KOPT-K1 (cell line): Measurements from ENCODE around the gene LANCL1.

Experiments
- H3K27ac ChIP-seq: fragments of 200-600 bp; sonication (generic); 2 replicates; pipeline ENCODE4 v1.5.1; 2016; ENCODE audit warnings: antibody characterized with exemption, mild to moderate bottlenecking, low read depth, low read length; ENCODE audit not compliant: poor library complexity, severe bottlenecking
- H3K36me3 ChIP-seq: fragments of 200-600 bp; sonication (generic); 2 replicates; pipeline ENCODE4 v1.5.1; 2017; ENCODE audit warnings: antibody characterized with exemption, mild to moderate bottlenecking, low read length, moderate library complexity; ENCODE audit not compliant: insufficient read depth
- H3K9me3 ChIP-seq: fragments of 200-600 bp; sonication (generic); 2 replicates; pipeline ENCODE4 v1.5.1; 2017; ENCODE audit warnings: antibody characterized with exemption, low read length, mild to moderate bottlenecking; ENCODE audit not compliant: insufficient read depth, poor library complexity, severe bottlenecking

Gene LANCL1

DNA sequence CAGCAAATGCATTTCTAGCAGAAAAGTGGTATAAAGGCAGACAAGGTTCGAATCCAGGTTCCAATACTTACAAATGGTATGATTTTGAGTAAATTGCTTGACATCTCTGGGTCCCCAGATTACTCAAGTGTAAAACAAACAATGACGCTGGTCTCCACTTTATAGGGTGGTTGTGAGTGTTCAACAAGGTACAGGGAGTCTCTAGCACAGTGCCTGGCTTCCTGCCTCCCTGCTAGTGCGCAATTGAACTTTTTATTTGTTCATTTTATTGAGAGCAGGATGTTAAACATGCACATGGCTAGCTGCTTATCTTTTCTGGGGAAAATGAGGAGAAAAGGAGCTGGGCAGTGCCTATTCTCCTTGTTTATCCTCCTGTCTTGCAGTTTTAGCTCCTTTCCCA lies 86.7 kb downstream of the LANCL1 start:
- no peaks in the 10 kb centered on the region for H3K36me3 ChIP-seq
- H3K27ac ChIP-seq, result no peak overlapping the region

DNA sequence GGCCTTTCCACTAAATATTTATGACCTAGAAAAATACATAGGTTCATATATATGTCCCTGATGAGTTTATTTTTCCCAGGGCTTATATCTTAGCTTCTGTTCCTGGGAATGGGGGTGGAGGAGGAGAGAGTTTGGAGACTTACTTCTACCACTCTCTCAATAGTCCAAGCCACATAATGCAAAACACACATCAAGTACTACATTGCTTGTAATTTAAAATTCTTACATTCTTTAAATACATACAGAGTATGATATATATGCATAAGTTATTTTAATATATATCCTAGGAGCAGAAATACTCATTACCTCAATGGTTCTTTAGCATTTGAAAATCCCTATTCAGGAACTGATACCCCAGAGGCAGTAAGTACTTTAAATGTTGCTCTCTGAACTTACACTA lies 88.4 kb downstream of the LANCL1 start:
- Histone ChIP-seq H3K9me3 (no peaks in the 10 kb centered on the region), H3K36me3 (no peaks in the 10 kb centered on the region), H3K27ac (no peak overlapping the region)

More for the DNA sequence above, 86.7 kb downstream of the LANCL1 start:
- H3K9me3 ChIP-seq, result no peaks in the 10 kb centered on the region

DNA sequence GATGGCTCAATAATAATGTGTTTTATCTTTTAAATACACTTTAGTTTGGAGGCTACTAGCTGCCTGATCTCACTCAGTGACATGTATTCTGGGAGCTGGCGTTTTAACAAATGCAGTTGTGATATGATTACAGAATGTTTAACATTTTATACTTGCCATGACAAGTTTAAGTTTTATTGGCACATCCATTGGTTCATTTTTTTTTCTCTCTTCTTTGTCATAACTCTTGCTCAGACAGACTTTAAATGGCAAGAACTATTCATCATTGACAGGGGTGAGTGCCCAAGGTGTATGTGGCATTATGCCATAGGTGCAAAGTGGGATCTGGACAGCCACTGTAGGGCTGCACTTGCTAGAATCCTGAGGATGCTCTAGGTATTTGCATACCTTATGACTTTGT lies 89.5 kb downstream of the LANCL1 start:
- Histone ChIP-seq H3K27ac (no peak overlapping the region), H3K9me3 (no peaks in the 10 kb centered on the region), H3K36me3 (no peaks in the 10 kb centered on the region)
